Endothelial cell of umbilical vein (primary cell): ENCODE results near the gene BCL11A. TPM values are rescaled to one million over a fixed set of nuclear protein-coding genes. Genes with fewer than 3 reads are reported as not detected.

Experiments used
- BruUV-seq: library from RNA; stranded (reverse); fragments of 400-500 nt; replicated peaks from 2 replicates; lab custom pipeline; 2021; lab: Mats Ljungman, UMichigan
- CTCF ChIA-PET: fragments of 300-600, 350-600 bp; sonication (Branson Sonifier 250); formaldehyde crosslinking; loops from one replicate; lab custom pipeline; 2021; ENCODE audit warnings: antibody characterized with exemption, inconsistent platforms; lab: Charles Lee
- POLR2A ChIA-PET: fragments of 300-600, 350-600 bp; sonication (Branson Sonifier 250); formaldehyde crosslinking; loops from one replicate; lab custom pipeline; 2021; ENCODE audit warnings: antibody characterized with exemption, inconsistent platforms; lab: Charles Lee
- DNase-seq: peaks from one replicate; pipeline ENCODE4 v3.0.0-alpha.2; 2011; ENCODE audit warnings: low read depth, low spot score
- FAIRE-seq: peaks from 2 replicates; lab custom pipeline; 2011; peaks lifted over from hg19 to GRCh38; lab: Jason Lieb, UNC
- H2AFZ ChIP-seq: 2 replicates; pipeline ENCODE4 v1.6.0; 2012; ENCODE audit warnings: low read depth, low read length, control low read depth, inconsistent platforms
- H3K27ac ChIP-seq: 2 replicates; pipeline ENCODE4 v1.5.1; 2011; ENCODE audit warnings: low read depth, mild to moderate bottlenecking, control low read depth, low read length, moderate library complexity; ENCODE audit not compliant: insufficient read depth
- H3K27me3 ChIP-seq, 2 experiments: 2 replicates each; pipeline versions ENCODE4 v1.6.0 to v1.6.1; 2011; ENCODE audit warnings: low read length in 2 of 2, mixed read lengths in 1 of 2; ENCODE audit not compliant: control insufficient read depth in 2 of 2, insufficient read depth in 2 of 2
- H3K36me3 ChIP-seq, 2 experiments: 2 replicates in 1 of 2; 3 replicates in 1 of 2; pipeline ENCODE4 v1.5.1; 2011; ENCODE audit warnings: low read length in 2 of 2, mild to moderate bottlenecking in 1 of 2, moderate library complexity in 1 of 2; ENCODE audit not compliant: control insufficient read depth in 2 of 2, insufficient read depth in 2 of 2; ENCODE audit errors: extremely low read depth in 1 of 2
- H3K4me1 ChIP-seq: 3 replicates; pipeline ENCODE4 v1.5.1; 2011; ENCODE audit warnings: mild to moderate bottlenecking, low read length; ENCODE audit not compliant: control insufficient read depth, insufficient read depth; ENCODE audit errors: extremely low read depth
- H3K4me2 ChIP-seq: 2 replicates; pipeline ENCODE4 v1.6.1; 2011; ENCODE audit warnings: low read length, control low read depth, mixed read lengths; ENCODE audit not compliant: insufficient read depth
- H3K4me3 ChIP-seq, 3 experiments: fragments of 200-600 bp in 1 of 3; sonication (generic), shearing (Covaris generic) in 1 of 3; replicated peaks in 1 of 3; 2 replicates each; pipeline ENCODE4 v1.5.1; 2011 to 2016; ENCODE audit warnings: control low read depth in 3 of 3, low read length in 3 of 3, mild to moderate bottlenecking in 2 of 3, inconsistent platforms in 1 of 3, low read depth in 1 of 3, moderate library complexity in 1 of 3; ENCODE audit not compliant: insufficient read depth in 1 of 3
- H3K79me2 ChIP-seq: 2 replicates; pipeline ENCODE4 v1.6.0; 2012; ENCODE audit warnings: low read length, inconsistent platforms; ENCODE audit not compliant: control insufficient read depth, insufficient read depth
- H3K9ac ChIP-seq: replicated peaks from 2 replicates; pipeline ENCODE3; 2011; ENCODE audit warnings: low read length, control low read depth; ENCODE audit not compliant: insufficient read depth; ENCODE audit errors: extremely low read depth
- H3K9me1 ChIP-seq: replicated peaks from 3 replicates; pipeline ENCODE4 v1.6.0; 2011; ENCODE audit warnings: mild to moderate bottlenecking, low read length; ENCODE audit not compliant: control insufficient read depth, insufficient read depth; ENCODE audit errors: extremely low read depth
- H3K9me3 ChIP-seq: replicated peaks from 2 replicates; pipeline ENCODE4 v1.5.1; 2012; ENCODE audit warnings: low read length, inconsistent platforms; ENCODE audit not compliant: control insufficient read depth, insufficient read depth
- H4K20me1 ChIP-seq: replicated peaks from 2 replicates; pipeline ENCODE3; 2011; ENCODE audit warnings: mild to moderate bottlenecking, low read length; ENCODE audit not compliant: control insufficient read depth, insufficient read depth; ENCODE audit errors: extremely low read depth
- CTCF ChIP-seq, 2 donors: IDR thresholded peaks; 1 replicate in 1 of 2; 2 replicates in 1 of 2; pipeline ENCODE4 v1.5.1; 2011; ENCODE audit warnings: low read length in 2 of 2, mild to moderate bottlenecking in 2 of 2, moderate library complexity in 2 of 2, control low read depth in 1 of 2, inconsistent platforms in 1 of 2, low read depth in 1 of 2; ENCODE audit not compliant: insufficient read depth in 1 of 2; ENCODE audit errors: extremely low read depth in 1 of 2
- EZH2 ChIP-seq: IDR thresholded peaks from 2 replicates; pipeline ENCODE4 v1.6.1; 2012; ENCODE audit warnings: borderline replicate concordance, low read depth, mild to moderate bottlenecking, moderate library complexity, low read length, inconsistent platforms; ENCODE audit not compliant: severe bottlenecking
- FOS ChIP-seq: IDR thresholded peaks from 2 replicates; pipeline ENCODE4 v1.6.1; 2011; ENCODE audit warnings: mild to moderate bottlenecking, low read length, moderate library complexity, borderline replicate concordance; ENCODE audit not compliant: insufficient read depth
- GATA2 ChIP-seq: IDR thresholded peaks from 2 replicates; pipeline ENCODE4 v1.7.0; 2011; ENCODE audit warnings: low read depth, mild to moderate bottlenecking, moderate library complexity, mixed read lengths, low read length; ENCODE audit not compliant: insufficient read length, insufficient read depth
- JUN ChIP-seq: IDR thresholded peaks from 2 replicates; pipeline ENCODE4 v1.6.1; 2011; ENCODE audit warnings: borderline replicate concordance, low read depth; ENCODE audit not compliant: insufficient read length, insufficient read depth
- MAX ChIP-seq: IDR thresholded peaks from 2 replicates; pipeline ENCODE4 v1.6.1; 2011; ENCODE audit not compliant: insufficient read depth, insufficient read length
- MYC ChIP-seq: IDR thresholded peaks from one replicate; pipeline ENCODE4 v1.6.1; 2011; ENCODE audit warnings: mild to moderate bottlenecking, low read depth, low read length
- POLR2A ChIP-seq: IDR thresholded peaks from 2 replicates; pipeline ENCODE4 v1.6.1; 2012; ENCODE audit warnings: low read depth, mild to moderate bottlenecking, control low read depth, low read length
- POLR2AphosphoS5 ChIP-seq: IDR thresholded peaks from 2 replicates; pipeline ENCODE4 v1.6.1; 2012; ENCODE audit warnings: low read depth, mild to moderate bottlenecking, control low read depth, low read length, moderate library complexity; ENCODE audit not compliant: insufficient read depth
- dilution Hi-C: fragments of 300-500 bp; cut with MboI; formaldehyde crosslinking; loops from one replicate; pipeline ENCODE4 v1.15.0; 2019; ENCODE audit warnings: low sequenced_read_pairs; ENCODE audit not compliant: extremely low pct_ligation_motif_present
- intact Hi-C: fragments of 100-400 bp; cut with micrococcal nuclease; formaldehyde crosslinking; loops from one replicate; pipeline ENCODE4 v1.10.0; 2022
- polyA plus RNA-seq, 4 experiments: library from polyadenylated mRNA; depleted of rRNA in 3 of 4; stranded (reverse) in 3 of 4; unstranded in 1 of 4; fragments of >200 nt; gene quantifications; 2 replicates each; pipeline versions ENCODE4 v1.2.1 to v1.2.3, GENCODE V29; 2011 to 2012; ENCODE audit warnings: missing spikeins in 1 of 4
- total RNA-seq: library from RNA; stranded (reverse); gene quantifications from 2 replicates; pipeline ENCODE4 v1.2.3, GENCODE V29; 2021

BCL11A gene
- total and polyA plus RNA-seq, 2 donors (not counting 3 experiments of a cell fraction or from before 2014, with no cell fraction given), result 0.12 to 0.88 TPM

- TF ChIP-seq EZH2 (no peak), MYC (no peak), GATA2 (no peak), POLR2AphosphoS5 (no peak), POLR2A (no peak)
- no peaks in the 10 kb centered on the region for H3K79me2 ChIP-seq
- POLR2A ChIA-PET, result no interaction called here
- CTCF ChIA-PET, result no interaction called here
- H3K27me3 ChIP-seq, result no peaks in the 10 kb centered on the region
- BruUV-seq, result no TSS peak
- no peaks in the 10 kb centered on the region for H4K20me1 ChIP-seq
- H3K9ac ChIP-seq, result no peak overlapping the region
- no peak overlapping the region for H3K4me3 ChIP-seq
- H3K4me1 ChIP-seq, result no peaks in the 10 kb centered on the region
- dilution Hi-C loops, result no loop called here
- DNase-seq (no peak), FAIRE-seq (no peak)
- H2AFZ ChIP-seq, result no peak overlapping the region
- no peaks in the 10 kb centered on the region for H3K9me3 ChIP-seq
- H3K27ac ChIP-seq, result no peak overlapping the region
- H3K9me1 ChIP-seq, result no peaks in the 10 kb centered on the region
- intact Hi-C loops, result no loop called here
- no peak overlapping the region for H3K4me2 ChIP-seq
- no peaks in the 10 kb centered on the region for H3K36me3 ChIP-seq
These were observed 26.8 kb downstream of the BCL11A start for GRCh38 chr2:60526623-60527022.

- FAIRE-seq, result no peak
- H3K9ac ChIP-seq, result no peak overlapping the region
- H2AFZ ChIP-seq, result no peak overlapping the region
- DNase-seq, result no peak
- no peaks in the 10 kb centered on the region for H4K20me1 ChIP-seq
- H3K79me2 ChIP-seq, result no peaks in the 10 kb centered on the region
- H3K36me3 ChIP-seq, result no peaks in the 10 kb centered on the region
- BruUV-seq, result no TSS peak
- no peak overlapping the region for H3K27ac ChIP-seq
- CTCF ChIA-PET, result no interaction called here
- H3K4me1 ChIP-seq, result no peaks in the 10 kb centered on the region
- no peak overlapping the region for H3K4me2 ChIP-seq
- no peak overlapping the region for H3K4me3 ChIP-seq
- H3K27me3 ChIP-seq, result no peaks in the 10 kb centered on the region
- H3K9me1 ChIP-seq, result no peaks in the 10 kb centered on the region
- TF ChIP-seq JUN (no peak), CTCF (IDR thresholded peaks at IDR 0.05; ENCODE audit: extremely low read depth in 1 of 2, insufficient read depth in 1 of 2, low read depth in 1 of 2, low read length in 2 of 2) (no peak), MYC (no peak), MAX (no peak), FOS (no peak), POLR2A (no peak), EZH2 (no peak), GATA2 (no peak), POLR2AphosphoS5 (no peak)
- dilution Hi-C loops (no loop called here), intact Hi-C loops (no loop called here)
- POLR2A ChIA-PET, result no interaction called here
- no peaks in the 10 kb centered on the region for H3K9me3 ChIP-seq
These were observed 27.6 kb downstream of the BCL11A start for GRCh38 chr2:60525899-60526298.
